Measurements from ENCODE around the gene DDC. TPM values are rescaled to one million over a fixed set of nuclear protein-coding genes. Genes with fewer than 3 reads are reported as not detected.

The DDC gene
- total and polyA plus RNA-seq, 4 donors: 27.2 to 74.9 (median 58.6) TPM

DNA sequence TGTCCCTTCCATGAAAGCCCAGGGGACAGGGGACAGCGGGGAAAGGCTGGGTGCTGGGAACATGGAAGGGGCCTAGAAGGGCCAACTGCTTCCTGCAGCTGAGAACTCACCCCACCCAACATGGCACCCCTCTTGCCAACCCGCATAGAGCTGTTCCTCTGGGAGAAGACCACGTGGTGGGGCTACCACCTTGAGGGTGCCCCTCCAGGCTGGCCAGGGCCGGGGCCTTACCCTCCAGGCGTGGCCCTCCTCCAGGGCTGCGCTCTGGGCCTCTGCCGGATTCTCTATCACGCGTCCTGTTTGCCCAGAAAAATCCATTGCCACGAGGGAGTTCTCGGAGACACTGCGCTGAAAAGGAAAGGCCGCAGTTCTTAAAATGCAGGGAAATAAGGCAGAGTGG lies 39.9 kb upstream of the DDC start:
- TF ChIP-seq TAF1 (conservative IDR thresholded peaks at IDR 0.05) (no peak), YY1 (IDR thresholded peaks at IDR 0.05) (no peak), RAD21 (IDR thresholded peaks at IDR 0.05) (no peak), JUND (IDR thresholded peaks at IDR 0.05) (no peak), EGR1 (IDR thresholded peaks at IDR 0.05; ENCODE audit: low read depth in 2 of 2) (no peak), HNF4G (IDR thresholded peaks at IDR 0.05) (no peak)
- TF ChIP-seq, protein P1, sequence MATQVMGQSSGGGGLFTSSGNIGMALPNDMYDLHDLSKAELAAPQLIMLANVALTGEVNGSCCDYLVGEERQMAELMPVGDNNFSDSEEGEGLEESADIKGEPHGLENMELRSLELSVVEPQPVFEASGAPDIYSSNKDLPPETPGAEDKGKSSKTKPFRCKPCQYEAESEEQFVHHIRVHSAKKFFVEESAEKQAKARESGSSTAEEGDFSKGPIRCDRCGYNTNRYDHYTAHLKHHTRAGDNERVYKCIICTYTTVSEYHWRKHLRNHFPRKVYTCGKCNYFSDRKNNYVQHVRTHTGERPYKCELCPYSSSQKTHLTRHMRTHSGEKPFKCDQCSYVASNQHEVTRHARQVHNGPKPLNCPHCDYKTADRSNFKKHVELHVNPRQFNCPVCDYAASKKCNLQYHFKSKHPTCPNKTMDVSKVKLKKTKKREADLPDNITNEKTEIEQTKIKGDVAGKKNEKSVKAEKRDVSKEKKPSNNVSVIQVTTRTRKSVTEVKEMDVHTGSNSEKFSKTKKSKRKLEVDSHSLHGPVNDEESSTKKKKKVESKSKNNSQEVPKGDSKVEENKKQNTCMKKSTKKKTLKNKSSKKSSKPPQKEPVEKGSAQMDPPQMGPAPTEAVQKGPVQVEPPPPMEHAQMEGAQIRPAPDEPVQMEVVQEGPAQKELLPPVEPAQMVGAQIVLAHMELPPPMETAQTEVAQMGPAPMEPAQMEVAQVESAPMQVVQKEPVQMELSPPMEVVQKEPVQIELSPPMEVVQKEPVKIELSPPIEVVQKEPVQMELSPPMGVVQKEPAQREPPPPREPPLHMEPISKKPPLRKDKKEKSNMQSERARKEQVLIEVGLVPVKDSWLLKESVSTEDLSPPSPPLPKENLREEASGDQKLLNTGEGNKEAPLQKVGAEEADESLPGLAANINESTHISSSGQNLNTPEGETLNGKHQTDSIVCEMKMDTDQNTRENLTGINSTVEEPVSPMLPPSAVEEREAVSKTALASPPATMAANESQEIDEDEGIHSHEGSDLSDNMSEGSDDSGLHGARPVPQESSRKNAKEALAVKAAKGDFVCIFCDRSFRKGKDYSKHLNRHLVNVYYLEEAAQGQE (IDR thresholded peaks at IDR 0.05): no peak
- TF ChIP-seq, protein P2, sequence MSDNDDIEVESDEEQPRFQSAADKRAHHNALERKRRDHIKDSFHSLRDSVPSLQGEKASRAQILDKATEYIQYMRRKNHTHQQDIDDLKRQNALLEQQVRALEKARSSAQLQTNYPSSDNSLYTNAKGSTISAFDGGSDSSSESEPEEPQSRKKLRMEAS (IDR thresholded peaks at IDR 0.05): no peak
- TF ChIP-seq, protein P3, sequence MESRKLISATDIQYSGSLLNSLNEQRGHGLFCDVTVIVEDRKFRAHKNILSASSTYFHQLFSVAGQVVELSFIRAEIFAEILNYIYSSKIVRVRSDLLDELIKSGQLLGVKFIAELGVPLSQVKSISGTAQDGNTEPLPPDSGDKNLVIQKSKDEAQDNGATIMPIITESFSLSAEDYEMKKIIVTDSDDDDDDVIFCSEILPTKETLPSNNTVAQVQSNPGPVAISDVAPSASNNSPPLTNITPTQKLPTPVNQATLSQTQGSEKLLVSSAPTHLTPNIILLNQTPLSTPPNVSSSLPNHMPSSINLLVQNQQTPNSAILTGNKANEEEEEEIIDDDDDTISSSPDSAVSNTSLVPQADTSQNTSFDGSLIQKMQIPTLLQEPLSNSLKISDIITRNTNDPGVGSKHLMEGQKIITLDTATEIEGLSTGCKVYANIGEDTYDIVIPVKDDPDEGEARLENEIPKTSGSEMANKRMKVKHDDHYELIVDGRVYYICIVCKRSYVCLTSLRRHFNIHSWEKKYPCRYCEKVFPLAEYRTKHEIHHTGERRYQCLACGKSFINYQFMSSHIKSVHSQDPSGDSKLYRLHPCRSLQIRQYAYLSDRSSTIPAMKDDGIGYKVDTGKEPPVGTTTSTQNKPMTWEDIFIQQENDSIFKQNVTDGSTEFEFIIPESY (IDR thresholded peaks at IDR 0.05): no peak
- H3K27ac ChIP-seq (ENCODE audit: low read depth in 1 of 2, low read length in 2 of 2): no peak overlapping the region
- WGBS: 96% methylated on average over 13 of the region's 13 CpGs

DNA sequence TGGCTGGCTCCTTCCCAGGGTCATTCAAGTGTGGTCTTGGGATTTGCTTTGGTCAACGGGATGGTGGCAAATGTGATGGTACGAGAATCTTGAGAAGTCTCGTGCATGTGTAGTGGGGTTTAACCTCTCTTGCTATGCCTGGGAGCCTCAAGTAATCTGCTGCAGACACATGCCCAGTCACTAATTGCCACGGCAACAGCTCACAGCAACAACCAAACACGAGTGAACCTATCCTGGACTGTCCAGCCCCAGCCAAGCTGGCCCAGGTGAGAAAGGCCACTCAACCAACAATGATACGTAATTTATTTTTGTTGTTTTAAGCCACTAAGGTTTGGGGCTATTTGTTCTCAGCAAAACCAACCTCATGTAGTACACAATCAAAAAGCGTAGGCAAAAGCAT lies 38.1 kb upstream of the DDC start:
- 86% methylated on average over 7 of the region's 7 CpGs for WGBS
- no peak for DNase-seq (ENCODE audit: low spot score)
- no peak overlapping the region for H3K9ac ChIP-seq (ENCODE audit: low read depth in 1 of 2, low read length in 2 of 2)
- no peaks in the 10 kb centered on the region for H3K27me3 ChIP-seq (ENCODE audit: control insufficient read depth in 4 of 4, insufficient read depth in 4 of 4, low read length in 3 of 4)
- H3K36me3 ChIP-seq (ENCODE audit: control insufficient read depth in 4 of 4, insufficient read depth in 3 of 4, low read depth in 1 of 4, low read length in 3 of 4): peaks cover 0 to 46% (median 37%) of the 10 kb centered on the region in 4 donors
- no peak overlapping the region for H3K4me3 ChIP-seq (ENCODE audit: low read depth in 1 of 3, low read length in 3 of 3)
- H3K9me3 ChIP-seq (ENCODE audit: control insufficient read depth in 4 of 4, low read length in 3 of 4): no peaks in the 10 kb centered on the region
- H3K27ac ChIP-seq (ENCODE audit: low read depth in 1 of 2, low read length in 2 of 2): no peak overlapping the region
- H3K4me1 ChIP-seq (ENCODE audit: control insufficient read depth in 4 of 4, insufficient read depth in 4 of 4, low read length in 3 of 4): peaks cover 2 to 13% (median 10%) of the 10 kb centered on the region in 4 donors
- TF ChIP-seq, protein P3 (IDR thresholded peaks at IDR 0.05): no peak
- TF ChIP-seq NR2F2 (IDR thresholded peaks at IDR 0.05) (no peak), TAF1 (conservative IDR thresholded peaks at IDR 0.05) (no peak), RAD21 (IDR thresholded peaks at IDR 0.05) (no peak), SP1 (IDR thresholded peaks at IDR 0.05) (no peak)
- TF ChIP-seq, protein P1 (IDR thresholded peaks at IDR 0.05): no peak
- TF ChIP-seq, protein P2 (IDR thresholded peaks at IDR 0.05): no peak

More for the DNA sequence above, 39.9 kb upstream of the DDC start:
- Histone ChIP-seq H3K27me3 (ENCODE audit: control insufficient read depth in 4 of 4, insufficient read depth in 4 of 4, low read length in 3 of 4) (no peaks in the 10 kb centered on the region), H3K9me3 (ENCODE audit: control insufficient read depth in 4 of 4, low read length in 3 of 4) (no peaks in the 10 kb centered on the region), H3K36me3 (ENCODE audit: control insufficient read depth in 4 of 4, insufficient read depth in 3 of 4, low read depth in 1 of 4, low read length in 3 of 4) (peaks cover 0 to 45% (median 29%) of the 10 kb centered on the region in 4 donors), H3K4me1 (ENCODE audit: control insufficient read depth in 4 of 4, insufficient read depth in 4 of 4, low read length in 3 of 4) (peaks cover 2 to 13% (median 10%) of the 10 kb centered on the region in 4 donors), H3K4me3 (ENCODE audit: low read depth in 1 of 3, low read length in 3 of 3) (no peak overlapping the region), H3K9ac (ENCODE audit: low read depth in 1 of 2, low read length in 2 of 2) (no peak overlapping the region)
- DNase-seq (ENCODE audit: low spot score): no peak
